CD4-positive, alpha-beta T cell treated with Interleukin-6 at 100 ng/mL for 8 hours (primary cell): ENCODE measurements around the gene GPNMB.
"Not testable (repeated sequence)": the region's sequence is repeated elsewhere in the genome, so short reads cannot be mapped to it uniquely, and the experiment has no call there.

Source experiments
- DNase-seq: peaks from one replicate; pipeline ENCODE4 v3.0.0-alpha.2; 2020; ENCODE audit warnings: mixed read lengths, low spot score

The GPNMB gene

DNA sequence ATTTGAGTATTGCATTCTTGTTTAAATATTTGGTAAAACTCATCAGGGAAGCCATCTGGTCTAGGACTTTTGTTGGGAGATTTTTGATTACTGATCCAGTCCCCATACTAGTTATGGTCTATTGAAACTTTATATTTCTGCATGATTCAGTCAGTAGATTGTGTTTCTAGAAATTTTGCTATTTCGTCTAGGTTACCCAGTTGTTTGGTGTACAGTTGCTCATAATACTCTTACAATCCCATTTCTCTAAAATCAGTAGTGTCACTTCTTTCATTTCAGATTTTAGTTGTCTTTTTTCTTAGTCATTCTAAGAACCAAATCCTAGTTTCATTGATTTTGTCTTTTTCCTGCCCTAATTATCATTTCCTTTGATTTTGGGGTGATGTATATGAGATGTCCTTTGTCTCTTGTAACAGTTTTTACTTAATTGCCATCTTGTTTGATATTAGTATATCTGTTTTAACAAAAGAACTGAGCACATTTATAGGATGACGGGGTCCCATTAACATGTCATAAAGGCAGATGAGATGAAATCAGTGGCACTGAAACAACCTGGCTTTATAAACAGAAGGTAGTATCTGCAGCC is 60.5 kb downstream of the GPNMB start:
- DNase-seq: no peak

DNA sequence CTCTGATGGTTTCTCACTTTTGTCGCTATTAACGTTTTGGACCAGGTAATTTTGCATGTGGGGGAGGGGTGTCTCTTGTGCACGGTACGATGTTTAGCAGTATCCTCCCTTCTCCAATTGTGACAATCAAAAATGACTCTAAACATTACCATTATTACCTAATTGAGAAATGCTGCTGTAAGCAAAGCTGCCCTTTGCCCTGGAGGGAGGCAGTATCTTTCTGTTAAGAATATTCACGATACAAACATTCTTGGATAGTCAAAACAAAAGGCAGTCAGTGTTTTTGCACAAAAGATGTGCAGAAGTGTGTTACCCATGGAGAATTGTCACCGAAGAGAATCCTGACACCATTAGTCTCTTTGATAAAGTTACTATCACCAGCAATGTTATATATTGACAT is 62.2 kb downstream of the GPNMB start:
- DNase-seq: no peak

DNA sequence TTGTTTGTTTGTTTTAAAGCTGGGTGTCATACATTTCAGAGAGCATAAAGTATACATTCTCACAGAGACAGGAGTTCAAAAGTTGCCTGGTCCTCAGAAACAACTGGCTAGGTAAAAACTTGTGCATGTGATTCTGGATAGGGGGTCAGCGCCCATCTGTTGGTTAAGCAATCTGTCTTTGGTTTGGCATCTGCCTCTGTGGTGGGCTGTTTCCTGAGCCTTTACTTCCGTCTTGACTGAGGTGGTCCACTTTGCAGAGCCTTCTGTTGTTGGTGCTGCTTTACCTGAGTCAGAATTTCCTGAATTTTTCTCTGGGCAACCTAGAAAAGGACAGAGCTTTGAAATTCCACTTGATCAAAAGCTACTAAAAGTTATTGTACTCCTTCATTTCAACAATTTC is 65.6 kb downstream of the GPNMB start:
- not testable (repeated sequence) for DNase-seq

DNA sequence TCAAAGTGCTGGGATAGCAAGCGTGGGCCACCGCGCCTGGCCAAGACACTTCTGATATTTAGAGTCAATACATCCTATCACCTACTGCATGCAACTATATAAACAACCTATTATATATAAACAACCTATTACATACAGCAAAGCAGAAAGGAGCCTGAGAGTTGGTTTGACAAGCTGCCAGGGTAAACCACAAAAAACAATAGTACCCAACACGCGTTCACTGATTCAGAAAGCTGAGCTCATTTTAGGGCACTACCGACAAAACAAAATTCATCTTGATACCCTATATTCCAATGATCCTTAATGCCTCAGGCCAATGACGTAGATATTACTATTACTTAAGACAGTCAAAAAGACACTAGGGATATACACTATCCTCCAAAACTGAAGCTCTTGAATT is 68.8 kb downstream of the GPNMB start:
- DNase-seq: no peak
